ENCODE measurements around the gene KIF26B. TPM values are rescaled to one million over a fixed set of nuclear protein-coding genes. Genes with fewer than 3 reads are reported as not detected.

KIF26B gene
- total and polyA plus RNA-seq, 10 of the 15 experiments (the other 5 are each of a cell fraction or from before 2014, with no cell fraction given): 0.35 to 11.6 (median 2.2) TPM

GRCh38 chr1:245673881-245674414 is 519.2 kb downstream of the KIF26B start (continued):
- TF ChIP-seq EZH2 (IDR thresholded peaks at IDR 0.05; ENCODE audit: borderline replicate concordance, control insufficient read depth, low read depth, low read length) (no peak), RAD51 (IDR thresholded peaks at IDR 0.05) (no peak), IKZF1 (conservative IDR thresholded peaks at IDR 0.05) (no peak; the same call in 1 of the 2 replicates), ZNF24 (IDR thresholded peaks at IDR 0.05) (peak; percentile 97), SIX5 (IDR thresholded peaks at IDR 0.05; ENCODE audit: low read depth, low read length, severe bottlenecking) (no peak), IKZF2 (IDR thresholded peaks at IDR 0.05) (peak; percentile 65 to 67), BMI1 (IDR thresholded peaks at IDR 0.05; ENCODE audit: borderline replicate concordance) (0 out of 2 replicates have a peak, but pooled peaks have one; percentile 18), ATF7 (IDR thresholded peaks at IDR 0.05; ENCODE audit: low read depth) (peak; percentile 67), JUNB (IDR thresholded peaks at IDR 0.05) (peak; percentile 80), ETV6 (conservative IDR thresholded peaks at IDR 0.05 in 1 of 2, IDR thresholded peaks at IDR 0.05 in 1 of 2; ENCODE audit: borderline replicate concordance in 1 of 2, low read depth in 1 of 2) (peak in 1 of 2 experiments; percentile 21; a peak in 1 of 4 replicates), MEF2B (IDR thresholded peaks at IDR 0.05; ENCODE audit: partially characterized antibody, poor library complexity, severe bottlenecking) (no peak), HSF1 (IDR thresholded peaks at IDR 0.05; ENCODE audit: low read depth, low read length) (no peak), CREB1 (IDR thresholded peaks at IDR 0.05; ENCODE audit: low read depth) (0 out of 2 replicates have a peak, but pooled peaks have one; percentile 28), RUNX3 (IDR thresholded peaks at IDR 0.05; ENCODE audit: low read length) (0 out of 2 replicates have a peak, but pooled peaks have one; percentile 26), ASH2L (IDR thresholded peaks at IDR 0.05; ENCODE audit: borderline replicate concordance, low read depth) (no peak)
- TF ChIP-seq, protein P1, sequence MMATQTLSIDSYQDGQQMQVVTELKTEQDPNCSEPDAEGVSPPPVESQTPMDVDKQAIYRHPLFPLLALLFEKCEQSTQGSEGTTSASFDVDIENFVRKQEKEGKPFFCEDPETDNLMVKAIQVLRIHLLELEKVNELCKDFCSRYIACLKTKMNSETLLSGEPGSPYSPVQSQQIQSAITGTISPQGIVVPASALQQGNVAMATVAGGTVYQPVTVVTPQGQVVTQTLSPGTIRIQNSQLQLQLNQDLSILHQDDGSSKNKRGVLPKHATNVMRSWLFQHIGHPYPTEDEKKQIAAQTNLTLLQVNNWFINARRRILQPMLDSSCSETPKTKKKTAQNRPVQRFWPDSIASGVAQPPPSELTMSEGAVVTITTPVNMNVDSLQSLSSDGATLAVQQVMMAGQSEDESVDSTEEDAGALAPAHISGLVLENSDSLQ (IDR thresholded peaks at IDR 0.05): 0 out of 2 replicates have a peak, but pooled peaks have one; percentile 35
- TF ChIP-seq, protein P2, sequence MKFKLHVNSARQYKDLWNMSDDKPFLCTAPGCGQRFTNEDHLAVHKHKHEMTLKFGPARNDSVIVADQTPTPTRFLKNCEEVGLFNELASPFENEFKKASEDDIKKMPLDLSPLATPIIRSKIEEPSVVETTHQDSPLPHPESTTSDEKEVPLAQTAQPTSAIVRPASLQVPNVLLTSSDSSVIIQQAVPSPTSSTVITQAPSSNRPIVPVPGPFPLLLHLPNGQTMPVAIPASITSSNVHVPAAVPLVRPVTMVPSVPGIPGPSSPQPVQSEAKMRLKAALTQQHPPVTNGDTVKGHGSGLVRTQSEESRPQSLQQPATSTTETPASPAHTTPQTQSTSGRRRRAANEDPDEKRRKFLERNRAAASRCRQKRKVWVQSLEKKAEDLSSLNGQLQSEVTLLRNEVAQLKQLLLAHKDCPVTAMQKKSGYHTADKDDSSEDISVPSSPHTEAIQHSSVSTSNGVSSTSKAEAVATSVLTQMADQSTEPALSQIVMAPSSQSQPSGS (IDR thresholded peaks at IDR 0.05; ENCODE audit: low read length): peak; percentile 53; the same call in 1 of the 2 replicates
